Measurements from ENCODE around the gene ULK3.
A peak's percentile ranks its signal among the peaks of the same experiment; 100 is the strongest.

Gene ULK3

DNA sequence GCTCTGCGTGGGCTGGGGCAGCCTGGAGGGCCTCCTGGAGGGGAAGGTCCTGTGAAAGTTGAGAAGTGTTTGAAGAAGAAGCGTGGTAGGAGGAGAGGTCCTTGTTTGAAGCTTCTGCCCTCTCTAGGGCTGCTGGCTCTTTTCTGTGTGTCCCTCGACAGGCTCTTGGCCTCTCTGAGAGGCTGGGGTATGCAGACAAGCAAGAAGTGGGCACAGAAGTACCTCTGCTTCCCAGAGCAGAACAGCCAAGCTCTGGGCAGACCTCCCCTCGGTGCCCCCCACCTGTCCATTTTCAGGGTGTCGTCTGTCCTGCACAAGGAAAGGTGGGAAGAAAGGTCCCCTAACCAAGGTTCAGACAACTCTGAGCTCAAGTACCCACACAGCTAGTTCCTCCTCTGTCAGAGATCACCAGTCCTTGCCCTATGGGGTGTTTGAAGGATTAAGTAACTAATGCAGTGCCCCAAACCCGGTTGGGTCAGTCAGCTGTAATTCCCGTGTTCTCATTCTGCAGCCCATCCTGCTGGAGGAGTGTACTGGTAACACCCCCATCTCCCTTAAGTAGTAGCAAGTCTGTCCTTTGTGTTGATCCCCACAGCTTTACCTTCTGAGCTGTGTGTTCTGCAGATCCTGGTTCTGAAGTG, 54.8 kb downstream of the ULK3 start (continued):
- no peak for TF ChIP-seq BCL11A (tag by site-specific recombination; IDR thresholded peaks at IDR 0.05; ENCODE audit: low read depth)
- peak; percentile 63 for TF ChIP-seq GLIS2 (tag by site-specific recombination; IDR thresholded peaks at IDR 0.05)
- TF ChIP-seq, protein P1, sequence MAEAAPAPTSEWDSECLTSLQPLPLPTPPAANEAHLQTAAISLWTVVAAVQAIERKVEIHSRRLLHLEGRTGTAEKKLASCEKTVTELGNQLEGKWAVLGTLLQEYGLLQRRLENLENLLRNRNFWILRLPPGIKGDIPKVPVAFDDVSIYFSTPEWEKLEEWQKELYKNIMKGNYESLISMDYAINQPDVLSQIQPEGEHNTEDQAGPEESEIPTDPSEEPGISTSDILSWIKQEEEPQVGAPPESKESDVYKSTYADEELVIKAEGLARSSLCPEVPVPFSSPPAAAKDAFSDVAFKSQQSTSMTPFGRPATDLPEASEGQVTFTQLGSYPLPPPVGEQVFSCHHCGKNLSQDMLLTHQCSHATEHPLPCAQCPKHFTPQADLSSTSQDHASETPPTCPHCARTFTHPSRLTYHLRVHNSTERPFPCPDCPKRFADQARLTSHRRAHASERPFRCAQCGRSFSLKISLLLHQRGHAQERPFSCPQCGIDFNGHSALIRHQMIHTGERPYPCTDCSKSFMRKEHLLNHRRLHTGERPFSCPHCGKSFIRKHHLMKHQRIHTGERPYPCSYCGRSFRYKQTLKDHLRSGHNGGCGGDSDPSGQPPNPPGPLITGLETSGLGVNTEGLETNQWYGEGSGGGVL (tag by site-specific recombination; IDR thresholded peaks at IDR 0.05) = peak; percentile 50
- TF ChIP-seq ZBTB48 (tag by site-specific recombination; IDR thresholded peaks at IDR 0.05) = peak; percentile 4; the same call in 1 of the 2 replicates
- 0 out of 2 replicates have a peak, but pooled peaks have one; percentile 5 for TF ChIP-seq ZNF660 (tag by site-specific recombination; IDR thresholded peaks at IDR 0.05)
- no peak for TF ChIP-seq ZFP3 (tag by site-specific recombination; IDR thresholded peaks at IDR 0.05; ENCODE audit: low read depth)

DNA sequence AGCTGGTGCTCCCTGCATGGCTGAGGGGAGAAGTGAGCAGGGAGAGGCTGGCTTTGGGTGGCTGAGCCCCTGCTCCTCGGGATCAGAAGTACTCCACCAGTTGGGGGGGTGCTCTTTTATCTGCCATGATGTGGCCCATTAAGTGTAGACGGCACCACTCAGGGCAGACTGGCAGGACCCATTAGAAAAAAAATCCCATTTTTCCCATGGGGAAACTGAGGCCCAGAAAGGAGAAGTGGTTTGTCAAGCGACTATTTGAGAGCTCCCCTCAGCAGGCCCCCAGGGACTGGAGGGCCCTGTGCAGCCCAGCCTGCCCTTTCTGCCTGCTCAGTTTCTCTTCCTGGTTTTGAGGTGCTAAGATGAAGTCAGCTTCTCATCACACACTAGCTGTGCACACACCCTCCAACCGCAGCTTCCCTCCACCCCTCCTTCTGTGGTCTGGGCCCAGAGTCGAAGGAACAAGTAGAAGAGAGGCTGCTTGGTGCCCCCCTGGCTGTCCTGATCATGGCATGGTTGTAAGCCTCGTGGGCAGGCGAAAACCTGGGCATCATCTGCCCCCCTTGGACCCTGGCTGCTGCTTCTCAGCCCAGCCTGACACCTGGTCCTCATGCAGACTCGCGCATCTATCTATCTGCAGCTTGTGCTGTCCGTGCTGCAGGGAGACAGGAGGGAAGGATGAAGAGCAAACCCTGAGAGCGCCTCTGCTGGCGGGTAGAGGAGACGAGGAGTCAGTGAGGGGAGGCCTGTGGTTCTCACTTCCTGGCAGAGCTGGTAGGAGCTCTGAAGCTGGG, 55.5 kb downstream of the ULK3 start:
- CTCF ChIA-PET = interaction anchor here (0.5 to 25.7 kb wide), 34 partner anchors 11 to 864 kb away, joined by 3 to 649 read pairs (median 4); partner anchors contain the start of genes CSK, STOML1 and ULK3
- no peaks in the 10 kb centered on the region for H3K9me3 ChIP-seq (ENCODE audit: control insufficient read depth, insufficient read depth, low read depth, low read length)
- POLR2A ChIA-PET = interaction anchor here (0.5 to 1.4 kb wide), 7 partner anchors 8 to 247 kb away, joined by 3 to 4 read pairs (median 3); partner anchors contain the start of gene MPI
- peaks cover 0 to 30% of the 10 kb centered on the region in 2 experiments; a peak in 1 of 3 replicates for H3K36me3 ChIP-seq (ENCODE audit: control insufficient read depth in 2 of 2, insufficient read depth in 1 of 2, low read length in 2 of 2)
- no peak overlapping the region for H3K4me3 ChIP-seq (ENCODE audit: low read depth, low read length)
- H3K27ac ChIP-seq (ENCODE audit: extremely low read depth, low read depth, low read length) = no peak overlapping the region
- peaks cover 59% of the 10 kb centered on the region for H3K4me1 ChIP-seq (ENCODE audit: control insufficient read depth, insufficient read depth, low read length)
- TF ChIP-seq ZFP69B (tag by site-specific recombination; IDR thresholded peaks at IDR 0.05) = peak; percentile 57
- no peak for TF ChIP-seq ZNF677 (tag by site-specific recombination; IDR thresholded peaks at IDR 0.05)
- TF ChIP-seq, protein P2, sequence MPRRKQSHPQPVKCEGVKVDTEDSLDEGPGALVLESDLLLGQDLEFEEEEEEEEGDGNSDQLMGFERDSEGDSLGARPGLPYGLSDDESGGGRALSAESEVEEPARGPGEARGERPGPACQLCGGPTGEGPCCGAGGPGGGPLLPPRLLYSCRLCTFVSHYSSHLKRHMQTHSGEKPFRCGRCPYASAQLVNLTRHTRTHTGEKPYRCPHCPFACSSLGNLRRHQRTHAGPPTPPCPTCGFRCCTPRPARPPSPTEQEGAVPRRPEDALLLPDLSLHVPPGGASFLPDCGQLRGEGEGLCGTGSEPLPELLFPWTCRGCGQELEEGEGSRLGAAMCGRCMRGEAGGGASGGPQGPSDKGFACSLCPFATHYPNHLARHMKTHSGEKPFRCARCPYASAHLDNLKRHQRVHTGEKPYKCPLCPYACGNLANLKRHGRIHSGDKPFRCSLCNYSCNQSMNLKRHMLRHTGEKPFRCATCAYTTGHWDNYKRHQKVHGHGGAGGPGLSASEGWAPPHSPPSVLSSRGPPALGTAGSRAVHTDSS (tag by site-specific recombination; IDR thresholded peaks at IDR 0.05) = peak; percentile 83
- no peak for TF ChIP-seq BCL11B (tag by site-specific recombination; IDR thresholded peaks at IDR 0.05; ENCODE audit: low read depth)
- TF ChIP-seq SP2 (tag by site-specific recombination; IDR thresholded peaks at IDR 0.05) = peak; percentile 43
- no peak for TF ChIP-seq ZNF16 (tag by site-specific recombination; IDR thresholded peaks at IDR 0.05; ENCODE audit: low read depth)
- no peak for TF ChIP-seq ZNF302 (tag by site-specific recombination; IDR thresholded peaks at IDR 0.05; ENCODE audit: low read depth)
- no peak for TF ChIP-seq GLIS2 (tag by site-specific recombination; IDR thresholded peaks at IDR 0.05)
- peak; percentile 70 for TF ChIP-seq ZNF660 (tag by site-specific recombination; IDR thresholded peaks at IDR 0.05)
- no peak for TF ChIP-seq KLF16 (tag by site-specific recombination; IDR thresholded peaks at IDR 0.05)
- peak; percentile 45; the same call in 1 of the 2 replicates for TF ChIP-seq ZXDB (tag by site-specific recombination; IDR thresholded peaks at IDR 0.05)
- peak; percentile 96 for TF ChIP-seq ZNF341 (tag by site-specific recombination; IDR thresholded peaks at IDR 0.05; ENCODE audit: low read depth)
- TF ChIP-seq ZNF24 (tag by site-specific recombination; IDR thresholded peaks at IDR 0.05) = peak; percentile 22; the same call in 1 of the 2 replicates
- TF ChIP-seq, protein P3, sequence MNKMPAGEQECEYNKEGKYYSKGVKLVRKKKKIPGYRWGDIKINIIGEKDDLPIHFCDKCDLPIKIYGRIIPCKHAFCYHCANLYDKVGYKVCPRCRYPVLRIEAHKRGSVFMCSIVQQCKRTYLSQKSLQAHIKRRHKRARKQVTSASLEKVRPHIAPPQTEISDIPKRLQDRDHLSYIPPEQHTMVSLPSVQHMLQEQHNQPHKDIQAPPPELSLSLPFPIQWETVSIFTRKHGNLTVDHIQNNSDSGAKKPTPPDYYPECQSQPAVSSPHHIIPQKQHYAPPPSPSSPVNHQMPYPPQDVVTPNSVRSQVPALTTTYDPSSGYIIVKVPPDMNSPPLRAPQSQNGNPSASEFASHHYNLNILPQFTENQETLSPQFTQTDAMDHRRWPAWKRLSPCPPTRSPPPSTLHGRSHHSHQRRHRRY (tag by site-specific recombination; IDR thresholded peaks at IDR 0.05) = no peak
- no peak for TF ChIP-seq ZNF157 (tag by site-specific recombination; IDR thresholded peaks at IDR 0.05)
- TF ChIP-seq ZNF514 (tag by site-specific recombination; IDR thresholded peaks at IDR 0.05) = no peak
- no peak; the same call in 1 of the 2 replicates for TF ChIP-seq ZIC2 (tag by site-specific recombination; IDR thresholded peaks at IDR 0.05)
- no peak for TF ChIP-seq ZNF37A (tag by site-specific recombination; IDR thresholded peaks at IDR 0.05)
- TF ChIP-seq ZNF433 (tag by site-specific recombination; IDR thresholded peaks at IDR 0.05; ENCODE audit: low read depth) = no peak
- no peak for TF ChIP-seq ZNF585B (tag by site-specific recombination; IDR thresholded peaks at IDR 0.05)
- no peak for TF ChIP-seq ZBTB7A (tag by site-specific recombination; IDR thresholded peaks at IDR 0.05; ENCODE audit: low read depth)
- no peak for TF ChIP-seq ZNF558 (tag by site-specific recombination; IDR thresholded peaks at IDR 0.05)
- peak; percentile 60; the same call in 1 of the 2 replicates for TF ChIP-seq TRIM28 (IDR thresholded peaks at IDR 0.05; ENCODE audit: borderline replicate concordance, low read length)
- TF ChIP-seq ZFP41 (tag by site-specific recombination; IDR thresholded peaks at IDR 0.05; ENCODE audit: borderline replicate concordance) = no peak
- peak; percentile 48 for TF ChIP-seq ZNF629 (tag by site-specific recombination; IDR thresholded peaks at IDR 0.05)
- no peak for TF ChIP-seq ZNF664 (tag by site-specific recombination; IDR thresholded peaks at IDR 0.05)
- no peak for TF ChIP-seq ZNF621 (tag by site-specific recombination; IDR thresholded peaks at IDR 0.05)
- TF ChIP-seq ZNF654 (tag by site-specific recombination; IDR thresholded peaks at IDR 0.05; ENCODE audit: low read depth) = no peak
- TF ChIP-seq ZNF324 (tag by site-specific recombination; IDR thresholded peaks at IDR 0.05) = no peak
